GM21528 (cell line): ENCODE results near the gene ALG8.
A peak's percentile ranks its signal among the peaks of the same experiment; 100 is the strongest.

Source experiments
- ATAC-seq: cut with Tn5 transposase; IDR thresholded peaks from one replicate; pipeline ENCODE4 v1.9.1; 2021; ENCODE audit warnings: mild to moderate bottlenecking, moderate library complexity; ENCODE audit not compliant: unreplicated experiment, low FRiP score

Gene ALG8

GRCh38 chr11:78161346-78161745 lies 21.9 kb upstream of the ALG8 start:
- ATAC-seq: no peak

GRCh38 chr11:78160557-78160956 lies 21.1 kb upstream of the ALG8 start:
- ATAC-seq: no peak

GRCh38 chr11:78158987-78159652 lies 19.7 kb upstream of the ALG8 start:
- ATAC-seq: no peak

GRCh38 chr11:78156127-78156844 lies 16.9 kb upstream of the ALG8 start:
- ATAC-seq: no peak

GRCh38 chr11:78151804-78152203 lies 12.4 kb upstream of the ALG8 start:
- ATAC-seq: no peak

GRCh38 chr11:78150754-78151153 lies 11.3 kb upstream of the ALG8 start:
- ATAC-seq: no peak

- ATAC-seq: no peak
Measured at GRCh38 chr11:78150346-78150745, 10.9 kb upstream of the ALG8 start.

- ATAC-seq: no peak
Measured at GRCh38 chr11:78149646-78150045, 10.2 kb upstream of the ALG8 start.

- ATAC-seq: no peak
Measured at GRCh38 chr11:78147807-78148206, 8.4 kb upstream of the ALG8 start.

GRCh38 chr11:78145511-78146025 lies 6.1 kb upstream of the ALG8 start:
- no peak for ATAC-seq

- no peak for ATAC-seq
Measured at GRCh38 chr11:78140392-78141077, 1.1 kb upstream of the ALG8 start.

GRCh38 chr11:78138694-78139421 lies 568 bp downstream of the ALG8 start:
- ATAC-seq: peak; percentile 33

GRCh38 chr11:78138291-78138690 lies 1.1 kb downstream of the ALG8 start:
- ATAC-seq: no peak

GRCh38 chr11:78132475-78132874 lies 7.0 kb downstream of the ALG8 start:
- ATAC-seq: no peak

- no peak for ATAC-seq
Measured at GRCh38 chr11:78131956-78132355, 7.5 kb downstream of the ALG8 start.

- no peak for ATAC-seq
Measured at GRCh38 chr11:78127403-78127802, 12.0 kb downstream of the ALG8 start.

- ATAC-seq: peak; percentile 67
Measured at GRCh38 chr11:78112582-78113275, 26.7 kb downstream of the ALG8 start.

- no peak for ATAC-seq
Measured at GRCh38 chr11:78111298-78111697, 28.1 kb downstream of the ALG8 start.

GRCh38 chr11:78110830-78111229 lies 28.6 kb downstream of the ALG8 start:
- no peak for ATAC-seq

- no peak for ATAC-seq
Measured at GRCh38 chr11:78110351-78110750, 29.1 kb downstream of the ALG8 start.
